Endothelial cell of umbilical vein (primary cell): ENCODE measurements around the gene VARS1.

Source experiments
- CTCF ChIP-seq, 2 donors: IDR thresholded peaks; 1 replicate in 1 of 2; 2 replicates in 1 of 2; pipeline ENCODE4 v1.5.1; 2011; ENCODE audit warnings: low read length in 2 of 2, mild to moderate bottlenecking in 2 of 2, moderate library complexity in 2 of 2, control low read depth in 1 of 2, inconsistent platforms in 1 of 2, low read depth in 1 of 2; ENCODE audit not compliant: insufficient read depth in 1 of 2; ENCODE audit errors: extremely low read depth in 1 of 2
- EZH2 ChIP-seq: IDR thresholded peaks from 2 replicates; pipeline ENCODE4 v1.6.1; 2012; ENCODE audit warnings: borderline replicate concordance, low read depth, mild to moderate bottlenecking, moderate library complexity, low read length, inconsistent platforms; ENCODE audit not compliant: severe bottlenecking
- POLR2A ChIP-seq: IDR thresholded peaks from 2 replicates; pipeline ENCODE4 v1.6.1; 2012; ENCODE audit warnings: low read depth, mild to moderate bottlenecking, control low read depth, low read length

GRCh38 chr6:31794294-31794865 lies 1.2 kb downstream of the VARS1 start:
- TF ChIP-seq EZH2 = no peak
- no peak for TF ChIP-seq CTCF (IDR thresholded peaks at IDR 0.05; ENCODE audit: extremely low read depth in 1 of 2, insufficient read depth in 1 of 2, low read depth in 1 of 2, low read length in 2 of 2)
- no peak for TF ChIP-seq POLR2A
